Upper lobe of left lung (tissue), 4 donors: ENCODE data around the gene UTY.

Experiments used
- POLR2A ChIP-seq, 4 donors: fragments of 450-650 bp; IDR thresholded peaks; one replicate each; pipeline ENCODE4 v1.5.1; 2016 to 2017; ENCODE audit warnings: antibody characterized with exemption in 4 of 4, mild to moderate bottlenecking in 2 of 4
- POLR2AphosphoS5 ChIP-seq, 2 donors: sonication (generic); formaldehyde crosslinking; IDR thresholded peaks; one replicate each; pipeline ENCODE4 v1.5.1; 2017; ENCODE audit warnings: antibody characterized with exemption in 2 of 2
- TF ChIP-seq, protein P1 (sequence below), 6 experiments: fragments of 450-650 bp in 4 of 6; fragments of 200-600 bp in 2 of 6; sonication (generic) in 2 of 6; IDR thresholded peaks; one replicate each; pipeline ENCODE4 v1.5.1; 2016 to 2019; ENCODE audit warnings: antibody characterized with exemption in 6 of 6

DNA sequence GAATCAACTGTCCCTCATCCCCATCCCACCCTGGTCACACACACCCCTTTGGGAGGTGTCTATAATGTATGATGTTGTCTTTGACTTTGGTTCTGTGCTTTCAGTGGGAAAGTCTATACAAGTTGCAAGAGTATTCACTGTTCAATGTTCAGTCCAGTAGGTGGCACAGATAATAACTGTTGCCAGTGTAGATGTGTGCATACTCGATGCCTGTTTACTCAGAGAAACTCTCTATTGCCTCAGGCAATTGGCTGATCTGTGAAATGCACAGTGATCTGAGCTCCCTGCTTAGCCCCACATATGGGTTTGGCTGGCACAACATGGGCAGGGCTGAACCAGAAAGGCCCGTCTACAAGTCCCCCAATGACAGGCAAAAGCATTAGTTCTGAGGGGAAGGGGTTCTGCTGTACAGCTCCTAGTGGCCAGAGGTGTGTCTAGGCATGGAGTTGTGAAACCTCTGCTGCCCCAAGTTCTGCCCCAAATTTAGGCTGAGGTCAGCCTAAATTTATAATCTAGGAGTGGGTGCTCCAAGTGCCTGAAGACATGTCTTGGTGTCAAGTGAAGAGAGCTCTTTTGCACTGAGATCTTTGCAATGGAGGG, 252.4 kb downstream of the UTY start:
- TF ChIP-seq, protein P1, sequence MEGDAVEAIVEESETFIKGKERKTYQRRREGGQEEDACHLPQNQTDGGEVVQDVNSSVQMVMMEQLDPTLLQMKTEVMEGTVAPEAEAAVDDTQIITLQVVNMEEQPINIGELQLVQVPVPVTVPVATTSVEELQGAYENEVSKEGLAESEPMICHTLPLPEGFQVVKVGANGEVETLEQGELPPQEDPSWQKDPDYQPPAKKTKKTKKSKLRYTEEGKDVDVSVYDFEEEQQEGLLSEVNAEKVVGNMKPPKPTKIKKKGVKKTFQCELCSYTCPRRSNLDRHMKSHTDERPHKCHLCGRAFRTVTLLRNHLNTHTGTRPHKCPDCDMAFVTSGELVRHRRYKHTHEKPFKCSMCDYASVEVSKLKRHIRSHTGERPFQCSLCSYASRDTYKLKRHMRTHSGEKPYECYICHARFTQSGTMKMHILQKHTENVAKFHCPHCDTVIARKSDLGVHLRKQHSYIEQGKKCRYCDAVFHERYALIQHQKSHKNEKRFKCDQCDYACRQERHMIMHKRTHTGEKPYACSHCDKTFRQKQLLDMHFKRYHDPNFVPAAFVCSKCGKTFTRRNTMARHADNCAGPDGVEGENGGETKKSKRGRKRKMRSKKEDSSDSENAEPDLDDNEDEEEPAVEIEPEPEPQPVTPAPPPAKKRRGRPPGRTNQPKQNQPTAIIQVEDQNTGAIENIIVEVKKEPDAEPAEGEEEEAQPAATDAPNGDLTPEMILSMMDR (IDR thresholded peaks at IDR 0.05) = no peak
- TF ChIP-seq POLR2AphosphoS5 (IDR thresholded peaks at IDR 0.05) = no peak
- no peak for TF ChIP-seq POLR2A (IDR thresholded peaks at IDR 0.05)
